Stimulated activated CD8-positive, alpha-beta memory T cell treated with anti-CD3 and anti-CD28 coated beads, Interleukin-15, amount 100 ng/mL, for 24 hours (primary cell): Measurements from ENCODE around the gene SFMBT2.

Source experiments
- DNase-seq: peaks from one replicate; pipeline ENCODE4 v3.0.0-alpha.2; 2020; ENCODE audit warnings: low read depth

The SFMBT2 gene

GRCh38 chr10:7425691-7426090, 14.9 kb upstream of the SFMBT2 start:
- DNase-seq, result no peak

- no peak for DNase-seq
Measured at GRCh38 chr10:7424919-7425318, 14.1 kb upstream of the SFMBT2 start.

- DNase-seq, result no peak
Measured at GRCh38 chr10:7424315-7424714, 13.5 kb upstream of the SFMBT2 start.

GRCh38 chr10:7423521-7423920, 12.7 kb upstream of the SFMBT2 start:
- DNase-seq, result no peak

- DNase-seq, result no peak
Measured at GRCh38 chr10:7421526-7421925, 10.7 kb upstream of the SFMBT2 start.

- no peak for DNase-seq
Measured at GRCh38 chr10:7419998-7420397, 9.2 kb upstream of the SFMBT2 start.

GRCh38 chr10:7417807-7418206, 7.0 kb upstream of the SFMBT2 start:
- no peak for DNase-seq

- no peak for DNase-seq
Measured at GRCh38 chr10:7417103-7417623, 6.3 kb upstream of the SFMBT2 start.

GRCh38 chr10:7414766-7415165, 3.9 kb upstream of the SFMBT2 start:
- DNase-seq, result no peak

- DNase-seq, result no peak
Measured at GRCh38 chr10:7412928-7413282, 2.1 kb upstream of the SFMBT2 start.

- peak; percentile 16 for DNase-seq
Measured at GRCh38 chr10:7412237-7412927, 1.5 kb upstream of the SFMBT2 start.

- DNase-seq, result no peak
Measured at GRCh38 chr10:7411671-7412128, 866 bp upstream of the SFMBT2 start.

GRCh38 chr10:7410301-7410861, 453 bp downstream of the SFMBT2 start:
- peak; percentile 13 for DNase-seq

- DNase-seq, result no peak
Measured at GRCh38 chr10:7409732-7410168, 1.1 kb downstream of the SFMBT2 start.

GRCh38 chr10:7409045-7409731, 1.6 kb downstream of the SFMBT2 start:
- DNase-seq, result peak; percentile 7

- peak; percentile 12 for DNase-seq
Measured at GRCh38 chr10:7408291-7409044, 2.4 kb downstream of the SFMBT2 start.

GRCh38 chr10:7407368-7408290, 3.2 kb downstream of the SFMBT2 start:
- DNase-seq, result no peak

GRCh38 chr10:7406712-7407333, 4.0 kb downstream of the SFMBT2 start:
- DNase-seq, result no peak

GRCh38 chr10:7405637-7406036, 5.2 kb downstream of the SFMBT2 start:
- DNase-seq, result no peak

- DNase-seq, result no peak
Measured at GRCh38 chr10:7403620-7404019, 7.2 kb downstream of the SFMBT2 start.

GRCh38 chr10:7401782-7402181, 9.1 kb downstream of the SFMBT2 start:
- DNase-seq, result no peak
